ENCODE data around the gene CLSTN2. TPM values are rescaled to one million over a fixed set of nuclear protein-coding genes. Genes with fewer than 3 reads are reported as not detected.

The CLSTN2 gene
- total and polyA plus RNA-seq, 2 experiments from 2014 or later = 23.0 to 27.0 TPM

GRCh38 chr3:140572334-140572733 lies 637.3 kb downstream of the CLSTN2 start:
- H3K27me3 ChIP-seq = no peaks in the 10 kb centered on the region
- H3K27ac ChIP-seq = no peak overlapping the region
- H4K20me1 ChIP-seq (ENCODE audit: insufficient read depth, poor library complexity, severe bottlenecking) = no peaks in the 10 kb centered on the region
- 90% methylated on average over 1 of the region's 1 CpG for WGBS (ENCODE audit: low lambda C conversion rate, missing lambda C conversion rate)
- H3K4me3 ChIP-seq = no peak overlapping the region
- no peak for DNase-seq (ENCODE audit: low spot score)
- no peaks in the 10 kb centered on the region for H3K79me2 ChIP-seq
- no peaks in the 10 kb centered on the region for H3K36me3 ChIP-seq (replicated peaks; ENCODE audit: insufficient read depth, low read depth)
- H2AFZ ChIP-seq = no peak overlapping the region
- H3K9me2 ChIP-seq (replicated peaks; ENCODE audit: insufficient read depth) = no peaks in the 10 kb centered on the region
- TF ChIP-seq EZH2phosphoT487 (IDR thresholded peaks at IDR 0.05; ENCODE audit: low read depth, severe bottlenecking, unreplicated experiment) (no peak), CTCF (IDR thresholded peaks at IDR 0.05; ENCODE audit: poor library complexity) (no peak), EZH2 (IDR thresholded peaks at IDR 0.05; ENCODE audit: borderline replicate concordance) (no peak)
- H3K9me3 ChIP-seq (ENCODE audit: low read depth) = no peaks in the 10 kb centered on the region
- no peaks in the 10 kb centered on the region for H3K4me1 ChIP-seq (ENCODE audit: insufficient read depth)
- H3K4me2 ChIP-seq = no peak overlapping the region

GRCh38 chr3:140573011-140573410 lies 638.0 kb downstream of the CLSTN2 start:
- TF ChIP-seq EZH2phosphoT487 (IDR thresholded peaks at IDR 0.05; ENCODE audit: low read depth, severe bottlenecking, unreplicated experiment) (no peak), CTCF (IDR thresholded peaks at IDR 0.05; ENCODE audit: poor library complexity) (no peak), EZH2 (IDR thresholded peaks at IDR 0.05; ENCODE audit: borderline replicate concordance) (no peak)
- Histone ChIP-seq H3K27ac (no peak overlapping the region), H3K4me3 (no peak overlapping the region), H4K20me1 (ENCODE audit: insufficient read depth, poor library complexity, severe bottlenecking) (no peaks in the 10 kb centered on the region), H3K9me3 (ENCODE audit: low read depth) (no peaks in the 10 kb centered on the region), H3K4me1 (ENCODE audit: insufficient read depth) (no peaks in the 10 kb centered on the region), H3K27me3 (no peaks in the 10 kb centered on the region), H2AFZ (no peak overlapping the region), H3K36me3 (replicated peaks; ENCODE audit: insufficient read depth, low read depth) (no peaks in the 10 kb centered on the region), H3K9me2 (replicated peaks; ENCODE audit: insufficient read depth) (no peaks in the 10 kb centered on the region), H3K4me2 (no peak overlapping the region), H3K79me2 (no peaks in the 10 kb centered on the region)
- no peak for DNase-seq (ENCODE audit: low spot score)
- 76% methylated on average over 3 of the region's 3 CpGs for WGBS (ENCODE audit: low lambda C conversion rate, missing lambda C conversion rate)

GRCh38 chr3:140574375-140574774 lies 639.4 kb downstream of the CLSTN2 start:
- TF ChIP-seq EZH2phosphoT487 (IDR thresholded peaks at IDR 0.05; ENCODE audit: low read depth, severe bottlenecking, unreplicated experiment) (no peak), CTCF (IDR thresholded peaks at IDR 0.05; ENCODE audit: poor library complexity) (no peak), EZH2 (IDR thresholded peaks at IDR 0.05; ENCODE audit: borderline replicate concordance) (no peak)
- Histone ChIP-seq H3K4me3 (no peak overlapping the region), H3K27me3 (no peaks in the 10 kb centered on the region), H3K4me1 (ENCODE audit: insufficient read depth) (no peaks in the 10 kb centered on the region), H3K9me2 (replicated peaks; ENCODE audit: insufficient read depth) (no peaks in the 10 kb centered on the region), H3K79me2 (no peaks in the 10 kb centered on the region), H3K4me2 (no peak overlapping the region), H3K27ac (no peak overlapping the region), H3K9me3 (ENCODE audit: low read depth) (no peaks in the 10 kb centered on the region), H4K20me1 (ENCODE audit: insufficient read depth, poor library complexity, severe bottlenecking) (no peaks in the 10 kb centered on the region), H3K36me3 (replicated peaks; ENCODE audit: insufficient read depth, low read depth) (no peaks in the 10 kb centered on the region), H2AFZ (no peak overlapping the region)
- 64% methylated on average over 5 of the region's 5 CpGs for WGBS (ENCODE audit: low lambda C conversion rate, missing lambda C conversion rate)
- no peak for DNase-seq (ENCODE audit: low spot score)

GRCh38 chr3:140576449-140576848 lies 641.5 kb downstream of the CLSTN2 start:
- Histone ChIP-seq H4K20me1 (ENCODE audit: insufficient read depth, poor library complexity, severe bottlenecking) (no peaks in the 10 kb centered on the region), H3K79me2 (no peaks in the 10 kb centered on the region), H3K9me3 (ENCODE audit: low read depth) (no peaks in the 10 kb centered on the region), H3K4me1 (ENCODE audit: insufficient read depth) (no peaks in the 10 kb centered on the region), H3K4me3 (no peak overlapping the region), H2AFZ (no peak overlapping the region), H3K27ac (no peak overlapping the region), H3K4me2 (no peak overlapping the region), H3K36me3 (replicated peaks; ENCODE audit: insufficient read depth, low read depth) (no peaks in the 10 kb centered on the region), H3K9me2 (replicated peaks; ENCODE audit: insufficient read depth) (no peaks in the 10 kb centered on the region), H3K27me3 (no peaks in the 10 kb centered on the region)
- TF ChIP-seq EZH2 (IDR thresholded peaks at IDR 0.05; ENCODE audit: borderline replicate concordance) (no peak), CTCF (IDR thresholded peaks at IDR 0.05; ENCODE audit: poor library complexity) (no peak), EZH2phosphoT487 (IDR thresholded peaks at IDR 0.05; ENCODE audit: low read depth, severe bottlenecking, unreplicated experiment) (no peak)
- 64% methylated on average over 5 of the region's 5 CpGs for WGBS (ENCODE audit: low lambda C conversion rate, missing lambda C conversion rate)
- DNase-seq (ENCODE audit: low spot score) = no peak

Data from hepatocyte (in vitro differentiated cells).